GM12874 (cell line): ENCODE data around the gene CCDC33.

Experiments
- TF ChIP-seq, protein P1 (sequence below): IDR thresholded peaks from 2 replicates; pipeline ENCODE4 v1.5.1; 2011; ENCODE audit warnings: low read depth, mild to moderate bottlenecking, control low read depth, low read length, moderate library complexity; ENCODE audit not compliant: insufficient read depth

Gene CCDC33

DNA sequence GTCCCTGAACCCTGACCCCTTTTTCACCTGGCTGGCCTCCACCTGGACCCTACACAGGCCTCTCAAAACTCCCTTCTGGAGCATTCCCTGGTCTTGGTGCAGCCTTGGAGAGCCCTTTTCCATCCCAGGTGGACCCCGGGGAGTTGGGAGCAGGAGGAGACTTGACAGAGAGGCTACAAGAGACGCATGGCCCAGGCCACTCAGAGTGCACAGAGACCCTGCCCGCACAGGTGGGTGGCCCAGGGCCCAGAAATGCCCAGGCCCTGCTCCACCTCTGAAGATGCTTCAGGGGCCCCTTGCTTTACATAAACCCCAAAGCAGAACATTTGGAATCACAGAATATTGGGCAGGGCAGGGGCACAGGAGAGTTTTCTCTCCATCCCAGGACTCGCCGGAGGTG is 97.0 kb downstream of the CCDC33 start:
- TF ChIP-seq, protein P1, sequence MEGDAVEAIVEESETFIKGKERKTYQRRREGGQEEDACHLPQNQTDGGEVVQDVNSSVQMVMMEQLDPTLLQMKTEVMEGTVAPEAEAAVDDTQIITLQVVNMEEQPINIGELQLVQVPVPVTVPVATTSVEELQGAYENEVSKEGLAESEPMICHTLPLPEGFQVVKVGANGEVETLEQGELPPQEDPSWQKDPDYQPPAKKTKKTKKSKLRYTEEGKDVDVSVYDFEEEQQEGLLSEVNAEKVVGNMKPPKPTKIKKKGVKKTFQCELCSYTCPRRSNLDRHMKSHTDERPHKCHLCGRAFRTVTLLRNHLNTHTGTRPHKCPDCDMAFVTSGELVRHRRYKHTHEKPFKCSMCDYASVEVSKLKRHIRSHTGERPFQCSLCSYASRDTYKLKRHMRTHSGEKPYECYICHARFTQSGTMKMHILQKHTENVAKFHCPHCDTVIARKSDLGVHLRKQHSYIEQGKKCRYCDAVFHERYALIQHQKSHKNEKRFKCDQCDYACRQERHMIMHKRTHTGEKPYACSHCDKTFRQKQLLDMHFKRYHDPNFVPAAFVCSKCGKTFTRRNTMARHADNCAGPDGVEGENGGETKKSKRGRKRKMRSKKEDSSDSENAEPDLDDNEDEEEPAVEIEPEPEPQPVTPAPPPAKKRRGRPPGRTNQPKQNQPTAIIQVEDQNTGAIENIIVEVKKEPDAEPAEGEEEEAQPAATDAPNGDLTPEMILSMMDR, result no peak

DNA sequence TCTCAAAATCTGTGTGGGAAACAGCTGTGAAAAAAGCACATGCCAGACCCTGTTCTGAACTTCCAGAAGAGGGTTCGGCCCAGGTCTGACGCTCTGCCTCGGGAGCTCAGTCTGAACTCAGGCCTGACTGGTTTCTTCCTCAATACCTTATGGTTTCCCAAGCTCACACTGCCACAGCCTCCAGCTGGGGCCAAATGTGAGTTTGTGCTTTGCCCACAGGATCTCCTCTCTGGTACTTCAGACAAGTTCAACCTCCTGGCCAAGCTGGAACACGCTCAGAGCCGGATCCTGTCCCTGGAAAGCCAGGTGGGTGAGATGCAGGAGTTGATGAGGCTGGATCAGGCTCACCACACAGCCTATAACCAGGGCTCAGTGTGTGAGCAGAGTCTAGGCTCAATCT is 97.5 kb downstream of the CCDC33 start:
- TF ChIP-seq, protein P1, result no peak

DNA sequence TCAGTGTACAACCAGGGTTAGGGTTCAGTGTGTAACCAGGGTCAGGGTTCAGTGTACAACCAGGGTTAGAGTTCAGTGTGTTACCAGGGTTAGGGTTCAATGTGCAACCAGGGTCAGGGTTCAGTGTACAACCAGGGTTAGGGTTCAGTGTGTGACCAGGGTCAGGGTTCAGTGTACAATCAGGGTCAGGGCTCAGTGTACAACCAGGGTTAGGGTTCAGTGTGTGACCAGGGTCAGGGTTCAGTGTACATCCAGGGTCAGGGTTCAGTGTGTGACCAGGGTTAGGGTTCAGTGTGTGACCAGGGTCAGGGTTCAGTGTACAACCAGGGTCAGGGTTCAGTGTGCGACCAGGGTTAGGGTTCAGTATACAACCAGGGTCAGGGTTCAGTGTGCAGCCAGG is 98.0 kb downstream of the CCDC33 start:
- TF ChIP-seq, protein P1, result no peak

DNA sequence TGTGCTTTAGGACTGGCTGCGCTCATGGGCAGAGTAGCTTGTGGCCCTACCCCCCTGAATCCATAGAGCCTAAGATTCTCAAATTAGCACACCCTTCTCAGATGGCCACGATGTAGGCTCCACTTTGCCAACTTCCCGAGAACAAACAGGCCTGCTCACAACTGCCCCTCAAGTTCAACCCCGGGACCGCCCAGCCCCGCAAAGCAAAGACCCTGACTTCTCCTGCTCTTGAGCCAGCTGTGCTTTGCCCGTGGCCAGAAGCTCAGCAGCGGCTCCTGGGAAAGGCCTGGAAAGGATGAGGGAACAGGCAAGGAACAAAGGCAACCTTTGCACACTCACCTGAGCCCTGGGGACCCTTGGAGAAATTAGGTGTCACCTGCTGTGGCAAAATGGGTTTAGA is 99.3 kb downstream of the CCDC33 start:
- TF ChIP-seq, protein P1, result no peak

DNA sequence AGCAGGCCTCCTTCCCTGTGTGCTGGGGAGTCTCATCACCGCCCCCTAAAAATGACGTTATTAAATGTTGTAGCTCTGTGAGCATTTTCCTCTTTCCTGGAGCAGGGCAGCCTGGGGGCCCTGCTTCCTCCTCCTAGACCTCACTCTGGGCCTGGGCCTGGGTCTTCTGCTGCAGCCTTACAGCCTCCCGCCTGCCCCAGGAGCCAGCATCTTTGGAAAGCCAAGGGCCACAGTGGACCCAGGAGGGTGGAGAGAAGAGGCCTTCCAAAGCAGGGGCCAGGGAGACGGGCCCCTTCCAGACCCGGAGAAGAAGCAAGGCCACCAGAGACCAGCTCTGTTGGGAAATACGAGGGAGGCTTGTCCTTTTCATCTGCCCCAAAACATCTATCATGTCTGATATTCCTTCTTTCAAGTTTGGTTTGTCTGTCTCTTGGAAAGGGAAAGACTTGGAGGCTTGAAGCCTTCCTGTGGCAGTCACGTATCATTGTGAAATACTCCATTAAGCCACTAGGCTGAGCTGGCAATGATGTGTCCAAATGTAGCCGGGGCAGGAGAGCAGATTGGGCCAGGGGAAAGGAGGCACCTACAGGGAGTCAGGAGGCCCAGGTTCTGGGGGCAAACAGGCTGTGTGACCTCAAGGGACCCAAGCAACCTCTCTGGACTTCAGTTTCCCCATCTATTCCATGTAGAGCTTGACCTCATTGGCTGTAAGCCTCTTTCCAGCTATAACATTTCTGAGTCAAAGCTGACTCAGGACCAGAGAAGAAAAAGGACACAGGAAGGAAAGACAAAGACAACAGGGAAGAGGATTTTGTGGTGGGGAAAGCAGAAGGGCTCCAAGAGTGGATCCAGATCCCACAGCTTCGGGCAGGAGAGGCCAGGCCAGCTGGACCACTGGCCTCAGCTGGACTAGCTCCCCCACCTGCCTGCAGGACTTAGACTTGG is 100.2 kb downstream of the CCDC33 start:
- TF ChIP-seq, protein P1, result no peak

DNA sequence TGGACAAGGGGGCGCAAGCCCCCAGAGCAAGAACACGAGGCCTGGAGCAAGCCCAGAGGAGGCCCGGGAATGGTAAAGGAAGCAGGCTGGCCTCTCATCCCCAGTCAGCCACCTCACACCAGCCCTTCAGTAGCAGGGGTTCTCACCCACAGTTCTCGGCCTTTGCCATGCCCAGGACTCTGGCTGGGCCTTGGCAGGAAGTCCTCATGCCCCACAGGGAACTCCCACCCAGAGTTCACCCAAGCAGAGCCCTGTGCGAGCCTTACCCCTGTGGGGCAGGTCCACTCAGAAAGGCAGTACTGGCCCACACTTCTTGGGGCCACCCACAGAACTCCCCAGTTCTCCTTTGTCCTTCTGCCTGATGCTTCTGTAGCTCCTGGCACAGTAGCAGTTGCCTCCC is 101.0 kb downstream of the CCDC33 start:
- TF ChIP-seq, protein P1, result no peak

DNA sequence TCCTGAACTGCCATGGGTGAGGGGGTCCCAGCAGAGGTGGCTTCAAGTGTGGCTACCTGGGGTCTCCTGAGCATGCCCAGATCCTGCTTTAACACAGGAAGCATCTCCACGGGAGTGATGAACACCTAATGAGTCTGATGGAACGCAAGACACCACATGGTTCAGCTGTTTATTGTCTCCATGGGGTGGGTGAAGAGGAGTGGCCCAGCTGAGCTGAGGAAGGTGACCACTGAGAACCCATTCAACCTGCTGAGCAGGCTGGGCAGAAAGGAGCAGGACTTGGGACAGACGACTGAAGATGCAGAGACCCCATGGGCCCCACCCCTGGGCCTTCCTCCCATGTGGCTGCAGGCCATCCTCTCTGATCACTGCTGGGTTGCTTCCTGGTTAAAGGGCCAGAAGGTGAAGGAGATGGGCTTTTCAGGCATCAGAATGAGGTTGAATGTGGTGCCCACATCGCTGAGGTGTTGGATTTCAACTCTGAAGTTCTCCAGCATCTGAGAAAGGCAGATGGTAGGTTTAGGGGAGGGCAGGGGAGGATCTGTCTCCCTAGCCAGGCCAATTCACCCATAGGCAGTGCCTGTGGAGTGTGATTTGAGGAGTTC is 101.6 kb downstream of the CCDC33 start:
- TF ChIP-seq, protein P1, result no peak
